ENCODE measurements around the gene FSIP2.
A peak's percentile ranks its signal among the peaks of the same experiment; 100 is the strongest.

FSIP2 gene, protein sequence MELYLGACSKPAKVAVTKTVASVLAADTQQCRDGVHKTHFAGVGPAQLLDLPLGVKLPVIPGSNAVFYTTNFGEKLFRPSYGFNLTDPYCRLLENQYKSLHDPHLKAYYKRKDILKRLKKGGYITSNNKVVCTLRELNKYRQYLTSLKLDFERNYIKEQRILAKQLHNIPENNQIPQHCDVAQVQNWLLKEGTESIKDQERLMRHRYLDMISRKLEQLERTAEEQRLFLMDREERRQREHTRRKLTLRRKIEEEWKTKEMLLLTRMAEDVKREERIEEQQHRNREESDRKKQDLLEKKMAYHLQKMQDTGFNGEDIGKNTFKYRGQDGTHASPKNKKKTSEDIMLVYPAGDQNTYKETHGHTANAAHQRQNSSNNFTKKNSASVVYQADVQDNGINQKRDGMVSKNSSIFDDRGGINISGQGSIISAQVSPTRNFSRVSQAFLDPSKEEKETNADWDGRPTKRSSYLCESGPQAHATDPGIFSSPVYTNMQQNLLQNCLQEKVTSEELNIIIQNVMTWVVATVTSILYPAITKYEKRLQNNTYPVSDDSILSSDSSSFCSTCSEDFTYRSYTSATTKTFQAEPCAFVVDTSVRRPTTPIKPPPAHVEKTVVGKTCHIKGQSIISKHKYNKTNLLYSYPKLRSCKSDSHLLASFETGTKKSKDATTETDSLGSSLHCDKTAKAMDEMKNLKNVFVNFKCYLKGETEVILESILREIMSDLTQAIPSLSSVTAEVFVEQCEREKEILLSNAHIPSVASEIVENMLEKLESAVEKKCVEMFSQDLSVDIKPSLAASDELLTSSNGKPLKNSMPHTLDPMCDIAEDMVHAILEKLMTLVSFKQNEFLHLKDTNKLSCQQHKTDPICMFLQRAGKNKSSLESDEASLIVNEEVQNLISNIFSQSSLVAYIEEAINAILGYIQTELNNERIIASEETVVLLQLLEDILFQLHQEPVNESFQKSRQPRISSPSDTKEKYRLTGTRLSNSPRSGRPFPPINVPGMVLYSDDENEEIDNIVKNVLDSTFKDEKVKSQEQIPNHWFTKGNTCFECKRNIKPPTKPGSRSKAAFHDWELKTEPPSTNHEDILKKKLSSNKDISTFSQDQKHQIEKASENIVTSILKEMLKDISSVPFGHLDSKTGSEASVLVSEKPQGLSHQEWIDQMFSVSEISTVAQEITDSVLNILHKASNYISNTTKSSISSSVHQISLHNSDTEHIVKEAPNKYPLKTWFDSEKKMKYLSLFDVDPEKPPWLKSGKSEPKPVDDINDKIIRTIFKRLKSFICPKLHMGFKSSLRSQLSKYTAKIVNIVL (N-terminal part only)

DNA sequence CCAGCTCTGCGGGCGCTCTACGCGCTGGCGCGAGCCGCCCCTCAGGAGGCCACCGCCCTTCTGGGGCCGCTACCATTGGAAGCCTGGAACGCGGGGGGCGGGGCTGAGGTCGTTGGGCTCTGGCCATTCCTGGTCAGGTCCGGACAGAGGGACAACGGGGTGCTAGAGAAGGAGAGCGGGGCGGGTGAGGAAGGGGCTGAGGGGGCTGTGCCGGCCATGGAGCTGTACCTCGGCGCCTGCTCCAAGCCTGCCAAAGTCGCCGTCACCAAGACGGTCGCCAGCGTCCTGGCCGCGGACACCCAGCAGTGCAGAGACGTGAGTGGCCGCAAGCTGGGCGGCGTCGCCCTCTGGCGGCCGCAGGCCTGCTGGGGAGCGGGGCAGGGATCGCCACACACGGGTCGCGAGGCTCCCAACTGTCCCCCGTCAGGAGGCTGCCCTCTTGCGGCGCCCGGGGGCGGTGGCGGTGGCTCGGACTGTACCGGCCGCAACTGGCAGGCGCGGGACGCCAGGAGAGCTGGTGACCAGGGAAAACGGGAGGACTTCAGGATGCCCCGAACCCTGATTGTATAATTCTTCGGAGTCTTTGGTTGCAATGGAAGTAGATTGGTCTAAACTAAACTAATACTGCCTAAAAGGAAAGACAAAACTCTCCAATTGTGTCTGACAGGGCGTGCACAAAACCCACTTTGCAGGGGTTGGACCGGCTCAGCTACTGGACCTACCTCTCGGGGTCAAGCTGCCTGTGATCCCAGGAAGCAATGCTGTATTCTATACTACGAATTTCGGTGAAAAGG lies at the start of gene FSIP2:
TSS of gene FSIP2 (plus strand) at position 126 of the 794 bp plus-strand sequence. CDS start at position 217, 91 bp downstream.
- peak; percentile 4 for DNase-seq

DNA sequence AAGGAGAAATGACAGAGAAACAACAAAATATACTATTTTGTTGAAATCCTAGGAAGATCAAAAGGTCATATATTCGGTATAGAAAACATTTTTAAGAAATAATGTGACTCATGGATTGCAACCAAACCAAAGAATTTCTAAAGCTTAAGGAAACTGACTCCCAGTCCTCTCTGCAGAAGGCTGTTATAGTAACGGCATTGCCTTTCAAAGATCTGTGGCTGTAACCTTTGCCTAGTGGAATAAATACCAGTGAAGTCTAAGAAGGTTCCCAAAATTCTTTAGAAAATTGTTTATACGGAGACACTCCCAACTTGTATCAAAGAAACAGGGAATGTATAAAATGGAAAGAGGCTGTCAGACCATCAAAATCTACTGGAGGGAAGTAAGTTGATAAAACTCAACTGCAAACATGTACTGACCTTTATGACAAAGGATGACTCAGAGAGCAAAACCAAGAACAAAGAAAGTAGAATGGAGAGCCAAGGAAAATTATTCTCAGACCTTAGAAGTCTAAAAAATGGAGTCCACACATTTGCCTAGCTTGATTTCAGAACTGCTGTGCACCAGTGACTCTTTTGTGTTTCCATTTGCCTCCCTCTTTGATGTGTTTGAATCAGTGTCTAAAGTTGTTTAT lies 48.6 kb upstream of the FSIP2 start:
- DNase-seq = no peak

DNA sequence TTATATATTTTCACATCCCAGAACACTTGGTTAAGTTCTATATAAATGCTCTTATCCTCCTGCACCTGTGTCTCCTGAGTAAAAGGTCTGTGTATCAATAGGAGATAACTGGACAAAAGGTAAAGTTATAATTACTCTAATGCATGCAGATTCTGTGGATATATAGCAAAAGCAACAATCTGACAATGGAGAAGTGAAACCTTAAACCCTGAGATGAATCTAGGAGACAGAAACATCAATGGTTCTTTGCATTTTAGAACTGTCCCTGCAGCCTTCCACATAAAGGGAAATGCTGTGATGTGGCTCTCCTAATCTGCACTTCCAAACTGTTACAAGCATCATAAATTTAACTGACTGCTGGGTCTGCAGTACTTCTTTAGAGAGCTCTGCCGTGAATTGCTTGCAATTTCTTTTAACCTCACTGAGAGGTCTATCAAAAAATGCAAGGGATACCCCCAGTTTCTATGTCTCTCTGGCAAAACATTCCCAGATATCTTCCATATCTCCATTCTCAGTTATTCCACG lies 42.8 kb upstream of the FSIP2 start:
- DNase-seq = no peak

DNA sequence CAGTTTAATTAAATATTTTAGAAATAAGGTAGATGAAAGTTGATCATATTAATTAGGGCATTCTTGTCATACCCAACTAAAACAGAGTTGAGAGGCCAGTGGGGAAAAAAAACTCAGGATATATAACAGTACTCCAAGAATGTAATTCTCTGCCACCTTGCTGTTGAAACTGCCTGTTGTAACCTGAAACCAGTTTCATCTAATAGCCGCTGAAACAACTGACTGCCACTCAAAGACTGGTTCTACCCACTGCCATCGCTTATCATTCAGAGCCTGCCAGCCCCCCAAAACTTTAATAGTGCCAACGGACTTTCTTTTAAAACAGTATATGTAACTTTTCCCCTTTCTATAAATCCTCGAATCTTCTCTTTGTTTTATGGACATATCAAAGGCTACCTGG lies 37.7 kb upstream of the FSIP2 start:
- no peak for DNase-seq

DNA sequence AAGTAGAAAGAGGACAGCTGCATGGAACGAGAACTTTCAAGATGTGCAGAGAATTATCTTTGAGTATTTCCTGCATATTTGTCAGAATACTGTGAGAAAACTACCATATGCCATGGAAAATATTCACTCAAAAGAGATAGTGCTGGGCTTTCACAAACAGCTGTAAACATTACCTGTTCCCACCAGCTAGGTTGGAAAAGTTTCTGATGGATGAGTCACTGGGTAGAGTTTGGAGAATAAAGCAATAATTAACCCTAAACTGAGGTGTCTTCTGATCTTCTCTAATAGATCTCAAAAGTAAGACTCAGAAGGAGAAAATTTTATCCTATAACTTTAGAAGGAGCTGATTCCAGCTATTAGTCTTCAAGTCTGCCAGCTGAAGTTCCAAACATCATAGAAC lies 3.9 kb upstream of the FSIP2 start:
- no peak for DNase-seq

DNA sequence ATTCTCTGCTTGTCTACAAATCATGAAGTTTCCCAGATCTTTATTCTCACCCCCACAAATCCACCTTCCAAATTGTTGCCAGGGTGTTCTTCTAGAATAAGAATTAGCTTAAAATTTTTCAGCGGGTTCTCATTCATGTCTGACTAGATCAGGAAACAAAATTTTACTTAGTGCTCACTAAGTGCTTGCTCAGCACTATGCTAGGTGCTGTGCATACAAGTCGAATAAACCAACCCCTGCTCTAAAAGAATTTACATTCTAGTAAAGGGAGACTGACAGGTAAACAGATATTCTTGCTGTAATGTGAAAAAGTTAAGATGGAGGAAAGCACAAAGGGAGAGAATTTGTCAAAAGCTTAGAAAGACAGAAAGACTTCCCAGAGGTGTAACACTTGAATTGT lies 2.4 kb upstream of the FSIP2 start:
- no peak for DNase-seq

DNA sequence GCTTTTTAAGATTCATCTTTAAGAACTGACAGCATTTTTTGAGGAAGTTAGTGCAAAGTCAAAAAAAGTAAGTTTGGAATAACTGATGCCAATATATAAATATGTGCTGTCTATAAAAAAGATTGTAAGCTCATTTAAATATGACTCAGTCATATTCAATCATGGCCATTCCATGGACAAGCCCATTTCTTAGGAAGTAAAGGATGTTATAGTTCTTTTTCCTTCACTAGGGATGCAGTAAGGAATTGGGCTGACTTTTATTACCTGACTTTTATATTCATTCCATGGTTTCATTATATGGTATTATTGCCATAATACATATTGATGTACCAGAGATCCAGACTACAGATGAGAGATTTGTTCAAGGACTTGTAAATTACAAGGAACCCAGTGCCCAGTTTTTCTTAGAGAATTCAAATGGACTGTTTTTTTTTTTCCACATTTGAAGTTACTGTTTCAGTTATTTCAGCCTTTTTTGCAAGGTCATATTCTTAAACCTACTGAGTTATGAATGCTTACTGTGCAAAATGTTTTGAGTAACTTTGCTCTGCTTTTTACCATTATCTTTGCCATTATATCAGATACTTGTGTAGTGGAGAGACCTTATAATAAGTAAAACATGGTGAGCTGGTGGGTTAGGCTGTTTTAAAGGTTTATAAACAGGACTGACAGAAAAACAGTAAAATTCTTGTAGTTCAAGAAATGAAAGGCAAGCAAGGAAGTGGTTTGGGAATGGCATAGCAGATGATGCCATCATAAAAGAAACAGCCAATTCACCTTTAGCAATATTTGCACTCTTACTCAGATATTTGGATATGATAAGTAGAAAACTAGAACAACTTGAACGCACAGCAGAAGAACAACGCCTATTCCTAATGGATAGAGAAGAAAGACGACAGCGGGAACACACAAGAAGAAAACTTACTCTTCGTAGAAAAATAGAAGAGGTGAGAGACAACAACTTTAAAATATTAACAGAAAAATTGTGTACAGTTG lies 7.6 kb downstream of the FSIP2 start:
- no peak for DNase-seq

DNA sequence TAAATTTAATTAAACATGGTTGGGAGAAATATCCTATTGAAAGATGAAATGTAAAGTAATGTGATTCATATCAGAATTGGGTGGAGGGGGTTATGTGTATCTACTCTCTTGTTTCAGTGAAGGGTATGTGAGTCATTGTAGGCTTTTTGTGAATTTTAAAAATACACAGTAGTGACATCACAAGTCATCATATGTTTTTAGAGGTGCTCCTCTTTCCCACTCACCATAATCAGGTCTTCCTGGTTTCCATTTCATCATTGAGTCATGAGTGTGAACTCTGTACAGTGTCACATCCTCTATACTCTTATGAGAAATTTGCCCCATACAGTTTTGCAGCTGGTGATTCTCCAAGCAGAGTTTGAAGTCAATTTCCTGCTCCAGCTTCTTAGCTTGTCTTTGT lies 18.8 kb downstream of the FSIP2 start:
- no peak for DNase-seq

DNA sequence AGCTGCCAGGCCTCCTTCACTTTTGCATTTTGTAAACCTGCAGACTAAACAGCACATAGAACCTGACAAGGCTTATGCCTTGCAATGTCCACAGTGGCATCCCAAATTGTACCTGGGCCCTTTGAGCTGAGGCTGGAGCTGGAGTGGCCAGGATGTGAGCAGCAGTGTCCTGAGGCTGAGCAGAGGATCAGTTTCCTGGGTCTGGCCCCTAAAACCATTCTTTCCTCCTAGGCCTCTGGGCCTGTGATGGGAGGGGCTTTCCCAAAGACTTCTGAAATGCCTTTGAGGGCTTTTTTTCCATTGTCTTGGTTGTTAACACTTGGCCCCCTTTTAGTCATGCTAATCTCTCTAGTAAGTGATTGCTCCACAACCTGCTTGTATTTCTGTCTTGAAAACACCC lies 32.8 kb downstream of the FSIP2 start:
- DNase-seq = no peak

DNA sequence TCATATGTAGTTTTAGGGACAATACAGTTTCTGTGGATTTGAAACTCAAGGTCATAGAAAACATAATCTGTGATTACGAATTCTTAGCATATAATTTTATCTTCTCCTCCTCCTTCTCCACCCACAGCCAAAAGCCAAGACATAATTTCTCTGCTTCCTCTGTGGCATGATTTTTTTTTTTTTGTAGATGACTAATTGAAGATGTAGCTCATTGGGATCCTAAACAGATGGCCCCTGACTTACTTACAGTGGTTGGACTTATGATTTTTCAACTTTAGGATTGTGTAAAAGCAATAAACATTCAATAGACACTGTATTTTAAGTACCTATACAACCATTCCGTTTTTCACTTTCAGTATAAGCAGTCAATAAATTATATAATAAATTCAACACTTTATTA lies 42.3 kb downstream of the FSIP2 start:
- DNase-seq = no peak

DNA sequence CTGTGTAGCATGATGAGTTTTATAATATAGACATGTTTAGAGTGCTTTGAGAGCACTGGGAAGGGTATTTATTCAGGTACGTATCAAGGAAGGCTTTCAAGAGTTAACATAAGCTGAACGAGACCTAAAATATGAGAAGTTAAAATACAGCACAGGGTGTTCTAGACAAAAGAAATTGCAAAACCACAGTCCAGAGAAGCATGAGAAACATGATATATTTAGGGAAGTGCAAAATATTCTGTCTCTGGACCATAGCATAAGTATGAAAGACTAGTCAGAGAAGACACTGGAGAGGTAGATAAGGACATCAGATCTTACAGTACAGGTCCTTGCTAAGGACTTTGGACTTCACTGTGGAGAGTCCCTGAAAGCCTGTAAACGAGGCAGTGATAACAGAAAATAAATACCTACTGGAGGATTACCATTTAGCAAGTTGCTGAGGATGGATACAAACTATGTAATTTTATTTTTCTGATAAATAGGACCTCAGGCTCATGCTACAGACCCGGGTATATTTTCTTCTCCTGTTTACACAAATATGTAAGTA lies 43.7 kb downstream of the FSIP2 start:
- DNase-seq = no peak

DNA sequence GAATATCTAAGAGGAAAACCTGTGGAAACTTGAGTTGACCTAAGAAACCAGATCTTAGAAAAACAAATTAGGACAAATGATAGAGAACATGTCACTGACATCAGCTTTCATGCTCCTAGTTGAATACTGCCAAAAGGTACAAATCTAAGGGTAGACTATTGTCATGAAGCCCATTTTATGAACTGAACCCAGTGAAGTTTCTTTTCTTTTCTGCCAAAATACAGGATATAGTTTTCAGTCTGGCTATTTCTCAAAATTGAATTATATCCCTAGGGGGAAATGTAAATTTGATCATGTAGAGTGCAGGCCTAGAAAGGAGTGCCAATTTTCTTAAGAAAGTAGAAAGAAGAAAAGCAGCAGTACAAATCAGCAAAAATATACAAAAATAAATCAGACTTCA lies 46.6 kb downstream of the FSIP2 start:
- no peak for DNase-seq

DNA sequence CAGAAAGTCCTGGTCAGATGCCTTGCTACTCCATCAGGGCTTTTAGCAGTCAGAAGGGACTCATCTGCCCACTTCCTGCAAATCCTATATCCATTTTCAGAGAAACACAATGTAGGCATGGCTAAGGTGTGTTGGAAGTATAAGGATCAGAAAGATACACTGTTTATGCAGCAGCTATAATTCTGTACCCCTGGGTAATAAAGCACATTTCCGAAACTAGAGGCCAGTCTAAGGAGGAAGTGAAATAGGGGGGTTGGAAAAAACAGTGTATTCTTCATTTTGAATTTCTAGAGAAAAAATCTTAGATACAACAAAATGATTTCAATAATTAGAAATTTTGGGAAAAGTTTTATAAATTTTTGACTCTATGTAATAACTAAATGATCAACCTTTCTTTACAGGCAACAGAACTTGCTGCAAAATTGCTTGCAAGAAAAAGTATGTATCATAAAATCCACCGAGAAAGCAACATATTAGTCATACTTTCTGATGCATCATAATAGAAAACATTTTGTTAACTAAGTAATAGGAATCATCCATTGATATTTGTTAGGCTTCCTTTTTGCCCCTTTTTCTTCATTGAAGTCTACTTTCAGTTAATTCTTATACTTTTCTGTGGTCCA lies 47.4 kb downstream of the FSIP2 start:
- DNase-seq = no peak

DNA sequence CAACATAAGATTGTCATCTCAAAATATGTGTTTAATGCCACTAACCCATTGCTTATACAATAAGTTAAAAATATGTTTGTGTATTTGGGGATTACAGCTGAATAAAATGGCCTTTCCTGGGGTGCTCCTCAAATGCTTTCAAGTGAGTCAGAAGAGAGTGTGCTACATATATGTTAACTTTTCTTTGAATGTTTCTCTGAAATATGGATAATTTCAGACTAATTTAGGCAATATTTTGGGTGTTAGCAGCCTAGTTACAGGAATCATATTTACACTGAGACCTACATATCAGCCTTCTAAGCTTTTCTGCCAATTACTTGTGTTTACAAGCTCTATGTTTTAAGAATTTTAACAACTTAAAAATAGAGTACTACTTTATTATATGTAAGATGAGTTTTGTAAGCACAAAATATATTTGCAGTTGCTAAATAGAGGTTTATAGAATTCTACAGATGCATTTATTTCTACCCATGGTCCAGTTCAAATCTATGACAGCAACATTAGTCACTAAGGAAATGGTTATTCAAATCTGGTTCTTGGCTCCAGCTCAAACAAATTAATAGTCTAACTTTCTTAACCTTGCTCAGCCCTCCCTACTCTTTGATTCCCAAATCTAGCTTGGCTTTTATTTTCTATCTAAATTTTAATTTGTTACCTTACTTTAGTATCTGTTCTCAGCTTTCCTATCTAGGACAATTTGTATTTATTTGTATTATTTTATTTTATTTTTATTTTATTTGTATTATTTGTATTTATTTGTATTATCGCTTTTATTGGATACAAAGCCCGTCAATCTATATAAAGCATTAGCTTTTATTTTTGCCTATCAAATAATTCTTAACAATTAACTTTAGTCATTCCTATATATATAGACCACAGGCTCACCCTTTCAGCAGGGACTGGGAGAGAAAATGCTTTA lies 48.9 kb downstream of the FSIP2 start:
- no peak for DNase-seq

DNA sequence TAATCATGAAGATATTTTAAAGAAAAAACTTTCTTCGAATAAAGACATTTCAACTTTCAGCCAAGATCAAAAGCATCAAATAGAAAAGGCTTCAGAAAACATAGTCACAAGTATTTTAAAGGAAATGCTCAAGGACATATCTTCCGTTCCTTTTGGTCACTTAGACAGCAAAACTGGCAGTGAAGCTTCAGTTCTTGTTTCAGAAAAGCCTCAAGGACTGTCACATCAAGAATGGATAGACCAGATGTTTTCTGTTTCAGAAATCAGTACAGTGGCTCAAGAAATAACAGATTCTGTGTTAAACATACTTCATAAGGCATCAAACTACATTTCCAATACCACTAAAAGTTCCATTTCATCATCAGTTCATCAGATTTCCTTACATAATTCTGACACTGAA lies 51.8 kb downstream of the FSIP2 start:
- DNase-seq = no peak

DNA sequence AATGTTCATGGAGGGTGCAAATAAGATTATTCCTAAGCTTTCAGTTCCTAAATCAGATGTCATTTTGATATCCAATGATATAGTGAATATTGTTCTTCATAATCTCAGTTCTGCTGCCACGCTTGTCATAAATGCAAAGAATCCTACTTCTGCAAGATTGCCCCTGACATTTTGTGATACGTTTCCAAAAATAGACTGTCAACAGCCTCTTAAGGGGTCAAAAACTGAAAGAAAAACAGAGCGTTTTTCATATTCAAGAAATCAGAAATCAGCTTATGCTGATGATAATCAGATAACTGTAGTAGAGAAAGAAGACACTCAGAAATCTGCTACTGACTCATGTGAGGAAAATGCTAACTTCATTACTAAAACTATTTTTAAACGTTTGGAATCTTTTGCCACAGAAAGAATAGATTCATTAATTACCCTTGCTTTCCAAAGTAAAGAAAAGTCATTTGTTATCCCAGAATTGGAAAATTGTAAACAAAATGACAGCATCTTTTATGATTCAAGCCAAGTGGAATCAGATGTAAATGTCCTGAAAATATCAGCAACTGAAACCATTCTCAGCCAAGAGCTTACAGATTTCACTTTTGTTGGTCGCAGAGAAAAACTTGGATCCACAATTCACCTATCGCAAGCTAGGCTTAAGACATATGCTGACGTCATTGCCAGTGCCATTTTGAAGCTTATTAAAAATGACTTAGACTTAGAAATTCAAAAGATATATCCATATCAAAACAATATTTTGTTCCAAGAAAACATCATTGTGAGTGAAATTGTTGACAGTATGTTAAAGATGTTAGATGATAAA lies 55.1 kb downstream of the FSIP2 start:
- DNase-seq = no peak

DNA sequence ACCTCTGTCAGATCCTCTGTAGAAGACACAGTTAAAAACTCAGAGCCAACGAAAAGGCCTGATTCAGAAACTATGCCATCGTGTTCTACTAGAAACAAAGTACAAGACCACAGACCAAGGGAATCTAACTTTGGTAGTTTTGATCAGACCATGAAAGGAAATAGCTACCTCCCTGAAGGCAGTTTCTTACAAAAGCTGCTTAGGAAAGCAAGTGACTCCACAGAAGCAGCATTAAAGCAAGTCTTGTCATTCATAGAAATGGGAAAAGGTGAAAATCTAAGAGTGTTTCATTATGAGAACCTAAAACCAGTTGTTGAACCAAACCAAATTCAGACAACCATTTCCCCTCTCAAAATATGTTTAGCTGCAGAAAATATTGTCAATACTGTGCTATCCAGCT lies 58.2 kb downstream of the FSIP2 start:
- DNase-seq = no peak

All from CD4-positive, alpha-beta T cell treated with Interferon gamma for 1 hour (primary cell).